GM23248 (cell line): ENCODE data around the gene HMGN5.

ENCODE experiments used
- EZH2 ChIP-seq: fragments of 200-600 bp; sonication (generic); IDR thresholded peaks from 2 replicates; pipeline ENCODE4 v1.6.1; 2018; ENCODE audit warnings: antibody characterized with exemption, mild to moderate bottlenecking; ENCODE audit not compliant: insufficient read depth, poor library complexity, severe bottlenecking
- EZH2phosphoT487 ChIP-seq: fragments of 200-600 bp; sonication (generic); IDR thresholded peaks from 2 replicates; pipeline ENCODE4 v1.6.1; 2018; ENCODE audit warnings: antibody characterized with exemption, moderate library complexity, mild to moderate bottlenecking, low read depth; ENCODE audit not compliant: insufficient read depth

DNA sequence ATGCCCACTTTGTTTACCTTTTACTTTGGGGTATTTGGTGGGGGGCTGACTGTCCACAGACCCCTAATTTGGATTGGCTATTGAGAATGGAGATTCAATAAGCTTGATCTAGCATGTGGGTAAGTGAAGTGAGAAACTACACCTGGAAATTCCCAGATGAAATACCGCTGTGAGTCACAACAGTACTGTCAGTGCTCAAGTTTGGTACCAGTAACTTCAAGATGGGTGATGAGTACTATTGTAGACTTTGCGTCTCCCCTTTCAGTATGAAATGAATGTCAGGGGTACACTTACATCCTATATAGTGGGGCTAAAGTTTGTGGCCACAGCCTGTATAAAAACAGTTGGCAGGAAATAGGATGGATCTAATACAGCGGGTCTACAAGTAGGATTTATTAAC is 33.3 kb downstream of the HMGN5 start:
- TF ChIP-seq EZH2 (no peak), EZH2phosphoT487 (no peak)
